SU-DHL-6 (cell line): Measurements from ENCODE around the gene GNPTAB.
A peak's percentile ranks its signal among the peaks of the same experiment; 100 is the strongest.

ENCODE experiments used
- H2AFZ ChIP-seq: fragments of 200-600 bp; sonication (generic); 2 replicates; pipeline ENCODE4 v1.6.1; 2014; ENCODE audit warnings: low read depth, mild to moderate bottlenecking, moderate library complexity, mixed read lengths, antibody characterized with exemption, low read length; ENCODE audit not compliant: severe bottlenecking
- H3F3A ChIP-seq: fragments of 200-600 bp; shearing (Covaris generic); 2 replicates; pipeline ENCODE4 v1.6.0; 2016; ENCODE audit warnings: antibody characterized with exemption, mild to moderate bottlenecking; ENCODE audit not compliant: insufficient read depth
- H3K27ac ChIP-seq: fragments of 200-600 bp; sonication (generic); 2 replicates; pipeline ENCODE4 v1.5.1; 2016; ENCODE audit warnings: low read depth, mild to moderate bottlenecking, low read length, moderate library complexity, mixed read lengths
- H3K27me3 ChIP-seq: fragments of 200-600 bp; sonication (generic), shearing (Covaris generic); 2 replicates; pipeline ENCODE4 v1.6.0; 2014; ENCODE audit warnings: mild to moderate bottlenecking, low read length
- H3K36me3 ChIP-seq: fragments of 200-600 bp; sonication (generic); 2 replicates; pipeline ENCODE4 v1.6.1; 2014; ENCODE audit warnings: mild to moderate bottlenecking, low read length, mixed read lengths
- H3K4me2 ChIP-seq: fragments of 300-600, 200-600 bp; shearing (Covaris generic), sonication (generic); 2 replicates; pipeline ENCODE4 v1.6.0; 2014; ENCODE audit warnings: low read length, low read depth, mild to moderate bottlenecking; ENCODE audit not compliant: poor library complexity, severe bottlenecking
- H3K4me3 ChIP-seq: fragments of 200-600 bp; sonication (generic); 2 replicates; pipeline ENCODE4 v1.5.1; 2014; ENCODE audit warnings: antibody characterized with exemption, low read length, mild to moderate bottlenecking, mixed read lengths; ENCODE audit not compliant: insufficient read depth, poor library complexity, severe bottlenecking
- H3K79me2 ChIP-seq: fragments of 200-600 bp; sonication (generic); 2 replicates; pipeline ENCODE4 v1.6.1; 2014; ENCODE audit warnings: mild to moderate bottlenecking, low read length, moderate library complexity; ENCODE audit not compliant: insufficient read depth
- H3K9ac ChIP-seq: fragments of 200-600 bp; sonication (generic); 2 replicates; pipeline ENCODE4 v1.7.0; 2014; ENCODE audit warnings: mild to moderate bottlenecking, low read length
- H3K9me2 ChIP-seq: fragments of 200-600 bp; sonication (generic); replicated peaks from 2 replicates; pipeline ENCODE4 v1.6.1; 2014; ENCODE audit warnings: low read length; ENCODE audit not compliant: insufficient read depth
- H3K9me3 ChIP-seq: fragments of 200-600 bp; sonication (generic); 2 replicates; pipeline ENCODE4 v1.6.1; 2014; ENCODE audit warnings: low read length, mixed read lengths; ENCODE audit not compliant: insufficient read depth
- H4K20me1 ChIP-seq: fragments of 200-600 bp; sonication (generic); 2 replicates; pipeline ENCODE4 v1.6.1; 2014; ENCODE audit warnings: low read depth, mild to moderate bottlenecking, antibody characterized with exemption, low read length, moderate library complexity, mixed read lengths
- CTCF ChIP-seq: fragments of 200-600 bp; sonication (generic); IDR thresholded peaks from one replicate; pipeline ENCODE4 v1.5.1; 2017; ENCODE audit warnings: antibody characterized with exemption, mild to moderate bottlenecking, low read length, moderate library complexity; ENCODE audit not compliant: insufficient read depth, poor library complexity, severe bottlenecking
- EZH2phosphoT487 ChIP-seq: fragments of 200-600 bp; sonication (generic), shearing (Covaris generic); conservative IDR thresholded peaks from 2 replicates; pipeline ENCODE4 v1.6.1; 2018; ENCODE audit warnings: mild to moderate bottlenecking, antibody characterized with exemption, low read length, moderate library complexity, mixed read lengths

GNPTAB gene

DNA sequence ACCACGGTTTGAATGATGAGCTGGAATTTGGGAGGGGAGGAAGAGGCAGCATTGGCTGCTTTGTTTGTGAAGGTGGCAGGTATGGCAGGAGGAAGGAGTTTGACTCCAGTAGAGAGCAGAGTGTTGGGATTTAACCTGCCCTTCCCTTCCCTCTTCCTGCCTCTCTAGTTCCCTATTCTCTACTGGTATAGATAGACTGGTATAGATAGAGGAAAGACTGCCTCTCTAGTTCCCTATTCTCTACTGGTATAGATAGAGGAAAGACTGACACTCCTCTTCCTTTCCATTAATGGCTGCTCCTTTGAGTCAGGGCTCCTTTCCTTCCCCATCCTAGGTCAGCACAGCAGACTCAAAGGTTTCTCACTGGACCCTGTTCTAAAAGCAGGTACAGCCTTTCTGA is 83.1 kb downstream of the GNPTAB start:
- Histone ChIP-seq H3K79me2 (no peaks in the 10 kb centered on the region), H3K36me3 (peaks cover 19% of the 10 kb centered on the region)

GRCh38 chr12:101746661-101747060 is 84.1 kb downstream of the GNPTAB start:
- Histone ChIP-seq H3K4me3 (no peak overlapping the region), H3K36me3 (peaks cover 19% of the 10 kb centered on the region), H3K27me3 (no peaks in the 10 kb centered on the region), H3K9ac (no peak overlapping the region), H2AFZ (no peak overlapping the region), H4K20me1 (no peaks in the 10 kb centered on the region), H3K9me3 (no peaks in the 10 kb centered on the region), H3K9me2 (no peaks in the 10 kb centered on the region), H3K4me2 (peak overlapping the region; percentile 74), H3F3A (peaks cover 30% of the 10 kb centered on the region), H3K27ac (peak overlapping the region; percentile 97), H3K79me2 (no peaks in the 10 kb centered on the region)
- TF ChIP-seq CTCF, result no peak
- no peak for TF ChIP-seq EZH2phosphoT487

More for the DNA sequence above, 83.1 kb downstream of the GNPTAB start:
- H3K27ac ChIP-seq, result no peak overlapping the region
- H3F3A ChIP-seq, result peaks cover 30% of the 10 kb centered on the region
- H3K9ac ChIP-seq, result no peak overlapping the region
- TF ChIP-seq EZH2phosphoT487 (no peak), CTCF (no peak)
- no peaks in the 10 kb centered on the region for H3K9me3 ChIP-seq
- H3K4me2 ChIP-seq, result no peak overlapping the region
- no peaks in the 10 kb centered on the region for H3K9me2 ChIP-seq
- no peaks in the 10 kb centered on the region for H4K20me1 ChIP-seq
- H3K27me3 ChIP-seq, result no peaks in the 10 kb centered on the region
- H2AFZ ChIP-seq, result no peak overlapping the region
- no peak overlapping the region for H3K4me3 ChIP-seq

DNA sequence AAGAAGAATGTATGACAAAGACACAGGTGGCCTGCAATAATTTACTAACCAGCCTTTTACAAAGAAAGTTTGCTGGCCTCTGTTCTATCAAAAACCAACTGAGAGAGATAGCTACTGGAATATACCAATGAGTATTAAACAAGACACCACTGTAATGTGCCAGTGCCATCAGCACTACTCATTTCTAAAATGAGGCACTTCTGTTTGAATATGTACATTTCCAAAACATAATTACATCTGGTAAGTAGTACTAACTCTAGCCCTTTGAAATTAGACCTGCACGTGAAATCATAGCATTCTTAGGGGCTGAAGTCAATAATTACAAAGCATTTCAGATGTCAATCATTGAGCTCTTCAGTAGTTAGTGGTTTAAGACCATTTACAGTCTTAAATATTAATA is 84.6 kb downstream of the GNPTAB start:
- Histone ChIP-seq H3K4me2 (peak overlapping the region; percentile 74), H3K4me3 (no peak overlapping the region), H3K9me3 (no peaks in the 10 kb centered on the region), H4K20me1 (no peaks in the 10 kb centered on the region), H3K36me3 (peaks cover 19% of the 10 kb centered on the region), H3K79me2 (no peaks in the 10 kb centered on the region), H3F3A (peaks cover 30% of the 10 kb centered on the region), H3K27ac (peak overlapping the region; percentile 97), H3K9ac (no peak overlapping the region), H2AFZ (no peak overlapping the region), H3K27me3 (no peaks in the 10 kb centered on the region), H3K9me2 (no peaks in the 10 kb centered on the region)
- TF ChIP-seq EZH2phosphoT487 (no peak), CTCF (no peak)

- Histone ChIP-seq H3K4me3 (no peak overlapping the region), H3K9me2 (no peaks in the 10 kb centered on the region), H2AFZ (no peak overlapping the region), H3K4me2 (peak overlapping the region; percentile 74), H3K27me3 (no peaks in the 10 kb centered on the region), H3F3A (peaks cover 30% of the 10 kb centered on the region), H3K27ac (peak overlapping the region; percentile 97), H4K20me1 (no peaks in the 10 kb centered on the region), H3K79me2 (no peaks in the 10 kb centered on the region), H3K36me3 (peaks cover 19% of the 10 kb centered on the region), H3K9me3 (no peaks in the 10 kb centered on the region), H3K9ac (peak overlapping the region; percentile 50; the same call in 1 of the 2 replicates)
- TF ChIP-seq EZH2phosphoT487 (no peak), CTCF (no peak)
Measured at GRCh38 chr12:101745481-101745880, 85.3 kb downstream of the GNPTAB start.
